Measurements from ENCODE around the gene IMP4.

IMP4 gene

GRCh38 chr2:130357864-130358263 lies 15.2 kb downstream of the IMP4 start:
- no peak for DNase-seq (ENCODE audit: low spot score)

- DNase-seq (ENCODE audit: low spot score): no peak
These were observed 16.0 kb downstream of the IMP4 start for GRCh38 chr2:130358420-130359350.

DNA sequence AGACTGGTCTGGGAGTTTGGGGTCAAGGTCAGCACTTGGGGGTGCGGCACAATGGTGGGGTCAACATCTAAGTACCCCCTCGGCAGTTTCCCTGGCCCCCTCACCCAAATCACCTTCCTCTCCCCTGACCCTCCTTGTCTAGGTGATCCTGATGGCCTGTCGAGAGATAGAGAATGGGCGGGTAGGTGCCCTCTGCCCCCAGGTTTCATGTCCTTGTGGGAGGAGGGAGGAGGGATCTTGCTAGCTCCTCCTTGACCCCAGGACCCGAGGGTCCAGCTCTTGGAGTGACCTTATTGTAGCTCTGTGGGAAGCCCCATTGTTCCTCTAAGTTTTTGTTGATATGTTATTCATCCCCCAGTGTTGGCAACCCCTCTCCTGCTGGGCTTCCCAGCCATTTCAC lies 16.8 kb downstream of the IMP4 start:
- DNase-seq (ENCODE audit: low spot score): no peak

DNA sequence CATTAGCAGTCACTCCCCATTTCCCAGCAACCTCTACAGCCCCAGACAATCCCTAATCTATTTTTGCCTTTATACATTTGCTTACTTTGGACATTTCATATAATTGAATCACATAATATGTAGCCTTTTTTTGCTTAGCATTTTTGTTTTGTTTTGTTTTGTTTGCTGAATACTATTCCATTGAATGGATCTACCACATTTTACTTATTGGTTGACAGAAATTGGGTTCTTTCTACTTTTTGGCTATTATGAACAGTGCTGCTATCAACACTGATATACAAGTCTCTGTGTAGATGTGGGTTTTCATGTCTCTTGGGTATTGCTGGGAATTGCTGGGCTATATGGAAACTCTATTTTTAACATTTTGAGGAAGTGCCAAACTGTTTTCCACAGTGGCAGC lies 20.8 kb downstream of the IMP4 start:
- DNase-seq (ENCODE audit: low spot score): no peak

DNA sequence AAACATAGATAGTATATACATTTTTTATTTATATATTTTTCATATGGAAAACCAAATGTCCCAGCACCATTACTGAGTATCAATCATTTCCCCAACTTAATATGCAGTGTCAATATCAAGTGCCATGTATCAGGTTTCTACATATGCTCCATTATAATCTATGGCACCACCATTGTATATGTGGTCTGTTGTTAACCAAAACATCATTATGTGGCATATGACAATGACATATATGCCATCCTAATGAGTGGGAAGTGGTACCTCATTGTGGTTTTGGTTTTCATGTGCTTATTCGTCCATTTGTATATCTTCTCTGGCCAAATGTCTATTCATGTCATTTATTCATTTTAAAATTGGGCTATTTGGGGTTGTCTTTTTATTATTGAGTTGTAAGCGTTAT lies 22.4 kb downstream of the IMP4 start:
- no peak for DNase-seq (ENCODE audit: low spot score)

DNA sequence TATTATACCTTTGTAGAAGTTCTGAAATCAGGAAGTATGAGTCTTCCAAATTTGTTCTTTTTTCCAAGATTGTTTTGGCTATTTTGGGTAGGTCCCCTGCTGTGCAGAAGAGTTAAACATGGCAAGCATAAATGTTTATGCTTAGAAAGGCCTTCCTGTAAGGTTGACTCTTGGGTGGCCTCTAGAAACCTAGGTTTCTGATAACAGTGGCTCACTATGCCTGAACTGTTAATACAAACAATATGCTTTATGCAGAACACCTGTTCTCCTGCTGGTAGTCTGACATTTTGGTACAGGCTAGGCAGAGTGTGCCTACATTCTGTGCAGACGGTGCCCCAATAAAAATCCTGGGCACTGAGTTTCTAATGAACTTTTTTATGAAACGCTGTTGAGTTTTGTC lies 23.3 kb downstream of the IMP4 start:
- DNase-seq (ENCODE audit: low spot score): no peak

GRCh38 chr2:130366720-130367119 lies 24.0 kb downstream of the IMP4 start:
- DNase-seq (ENCODE audit: low spot score): no peak

GRCh38 chr2:130368786-130369185 lies 26.1 kb downstream of the IMP4 start:
- no peak for DNase-seq (ENCODE audit: low spot score)

DNA sequence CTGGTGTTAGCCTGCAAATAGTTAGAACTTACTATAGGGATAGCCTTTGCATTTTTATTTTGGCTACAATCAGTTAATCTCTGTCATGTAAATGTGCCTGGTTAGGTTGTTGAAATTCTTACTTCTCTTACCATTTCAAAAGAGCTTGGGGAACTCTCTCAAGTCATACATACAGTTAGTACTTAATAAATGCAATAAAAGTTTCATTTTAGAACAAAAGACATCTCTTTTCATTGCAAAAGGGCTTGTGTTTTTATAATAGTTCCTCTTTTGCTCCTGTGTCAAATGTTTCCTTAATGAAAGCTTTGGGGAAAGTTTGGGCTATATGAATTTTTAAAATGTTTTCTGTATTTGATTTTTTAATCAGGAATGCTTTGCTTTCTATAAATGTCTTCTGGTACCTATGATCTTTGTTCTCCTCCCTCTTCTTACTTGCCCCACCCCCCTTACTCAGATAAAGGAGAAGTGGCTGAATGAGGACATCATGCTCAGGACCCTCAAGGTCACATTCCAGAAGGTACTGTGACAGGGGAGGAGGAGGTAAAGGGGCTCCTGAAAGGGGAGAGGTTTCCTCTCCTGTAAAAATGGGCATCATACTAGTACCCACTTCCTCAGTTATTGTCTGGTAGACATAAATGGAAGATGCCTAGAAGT lies 26.7 kb downstream of the IMP4 start:
- DNase-seq (ENCODE audit: low spot score): no peak

DNA sequence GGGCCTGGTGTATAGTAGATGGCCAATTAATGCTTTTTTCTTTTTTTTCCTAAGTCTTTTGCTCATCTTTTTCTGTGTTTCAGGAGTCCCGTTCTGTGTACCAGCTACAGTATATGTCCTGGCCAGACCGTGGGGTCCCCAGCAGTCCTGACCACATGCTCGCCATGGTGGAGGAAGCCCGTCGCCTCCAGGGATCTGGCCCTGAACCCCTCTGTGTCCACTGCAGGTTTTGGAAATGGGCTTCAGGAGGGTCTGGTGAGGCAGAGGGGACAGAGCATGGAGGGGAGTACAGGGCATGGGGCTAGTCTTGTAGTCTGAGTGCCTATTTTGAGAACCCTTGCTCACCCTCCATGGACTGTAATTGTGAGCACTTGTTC lies 27.3 kb downstream of the IMP4 start:
- DNase-seq (ENCODE audit: low spot score): no peak

DNA sequence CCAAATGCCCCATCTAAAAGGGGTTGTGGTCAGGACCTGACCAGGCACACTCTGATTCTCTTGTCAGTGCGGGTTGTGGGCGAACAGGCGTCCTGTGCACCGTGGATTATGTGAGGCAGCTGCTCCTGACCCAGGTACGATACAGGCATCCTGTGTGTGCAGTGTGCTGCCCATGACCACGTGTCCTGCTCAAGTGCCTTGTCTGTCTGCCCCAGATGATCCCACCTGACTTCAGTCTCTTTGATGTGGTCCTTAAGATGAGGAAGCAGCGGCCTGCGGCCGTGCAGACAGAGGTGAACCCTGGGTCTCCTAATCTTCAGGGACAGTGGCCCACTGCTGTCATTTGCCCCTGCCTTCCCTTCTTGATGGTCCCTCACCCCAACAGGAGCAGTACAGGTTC lies 27.8 kb downstream of the IMP4 start:
- DNase-seq (ENCODE audit: low spot score): no peak

DNA sequence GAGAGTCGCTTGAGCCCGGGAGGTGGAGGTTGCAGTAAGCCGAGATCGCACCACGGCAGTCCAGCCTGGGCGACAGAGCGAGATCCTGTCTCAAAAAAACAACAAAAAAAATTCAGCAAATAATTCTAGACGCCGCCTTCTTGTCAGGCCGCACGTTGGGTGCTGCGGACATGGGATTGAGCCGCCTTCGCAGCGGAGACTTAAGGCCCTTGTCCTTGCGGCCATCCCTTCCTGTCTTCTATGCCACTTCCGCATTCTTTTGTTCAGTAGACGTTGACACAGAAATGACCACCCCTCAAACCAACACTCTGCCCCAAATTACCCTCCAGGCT lies 29.0 kb downstream of the IMP4 start:
- peak; percentile 74 for DNase-seq (ENCODE audit: low spot score)

- peak; percentile 89 for DNase-seq (ENCODE audit: low spot score)
These were observed 29.5 kb downstream of the IMP4 start for GRCh38 chr2:130372055-130372832.

GRCh38 chr2:130372833-130373807 lies 30.4 kb downstream of the IMP4 start:
- peak; percentile 32 for DNase-seq (ENCODE audit: low spot score)

DNA sequence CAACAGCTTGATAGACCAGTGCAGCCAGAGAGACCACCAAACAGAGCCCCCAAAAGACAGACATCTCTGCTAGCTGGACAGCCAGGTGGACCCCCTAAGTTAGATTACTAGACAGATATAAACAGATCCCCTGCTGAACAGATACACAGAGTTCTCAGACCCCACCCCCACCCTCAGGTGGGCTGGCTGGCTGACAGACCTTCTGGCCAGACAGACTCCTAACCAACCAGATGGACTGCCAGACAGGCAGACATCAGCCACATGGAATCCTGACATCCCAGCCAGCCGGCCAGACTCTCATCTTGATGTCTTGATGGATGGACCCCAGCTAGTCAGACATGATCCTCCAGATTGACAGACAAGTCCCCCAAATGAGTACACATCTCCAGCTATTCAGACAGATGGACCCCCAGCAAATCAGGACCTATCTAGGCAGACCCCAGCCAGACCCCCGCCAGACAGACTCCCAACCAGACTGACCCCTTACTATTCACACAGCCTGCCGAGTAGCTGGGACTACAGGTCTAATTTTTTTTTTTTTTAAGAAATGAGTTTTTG lies 31.2 kb downstream of the IMP4 start:
- DNase-seq (ENCODE audit: low spot score): no peak

GRCh38 chr2:130374587-130375290 lies 32.0 kb downstream of the IMP4 start:
- no peak for DNase-seq (ENCODE audit: low spot score)

GRCh38 chr2:130375291-130376266 lies 32.9 kb downstream of the IMP4 start:
- no peak for DNase-seq (ENCODE audit: low spot score)

GRCh38 chr2:130376433-130377293 lies 34.0 kb downstream of the IMP4 start:
- DNase-seq (ENCODE audit: low spot score): no peak

DNA sequence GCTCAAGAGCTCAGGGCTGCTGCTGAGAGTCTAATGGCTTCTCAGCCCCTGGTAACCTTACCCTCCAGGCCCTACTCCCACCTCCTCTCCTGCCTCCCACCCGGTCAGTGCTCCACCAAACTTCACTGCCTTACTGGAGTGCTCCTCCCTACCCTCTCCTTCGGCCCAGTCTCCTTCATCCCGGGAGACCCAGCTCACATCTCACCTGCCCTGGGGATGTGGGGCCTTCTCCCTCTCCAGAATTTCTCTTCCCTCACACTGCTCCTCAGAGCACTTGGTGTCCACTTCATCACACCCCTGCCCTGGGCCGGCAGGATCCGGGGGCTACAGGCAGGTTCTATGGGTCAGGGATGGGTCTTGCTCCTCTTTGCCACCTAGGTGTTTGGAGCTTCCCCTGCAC lies 34.8 kb downstream of the IMP4 start:
- no peak for DNase-seq (ENCODE audit: low spot score)
